SKM-1 (cell line): Measurements from ENCODE around the gene GNPTG.
"Not testable (repeated sequence)": the region's sequence is repeated elsewhere in the genome, so short reads cannot be mapped to it uniquely, and the experiment has no call there.

Experiments used
- DNase-seq: peaks from one replicate; lab custom pipeline; 2025; ENCODE audit not compliant: unreplicated experiment; lab: John Stamatoyannopoulos, UW

The GNPTG gene

DNA sequence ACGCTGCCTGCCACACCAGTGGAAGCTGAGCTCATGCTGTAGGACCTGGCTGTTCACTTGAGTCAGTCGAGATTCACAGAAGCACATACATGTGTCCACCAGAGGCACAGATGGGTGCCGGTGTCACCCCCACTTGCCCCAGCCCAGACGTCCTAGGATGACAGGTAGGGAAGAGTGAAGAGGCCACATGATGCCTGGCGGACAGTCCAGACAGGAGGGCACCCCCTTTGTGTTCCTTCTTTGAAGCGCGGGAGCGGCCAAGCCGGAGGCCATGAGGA lies 33.5 kb upstream of the GNPTG start:
- no peak for DNase-seq

DNA sequence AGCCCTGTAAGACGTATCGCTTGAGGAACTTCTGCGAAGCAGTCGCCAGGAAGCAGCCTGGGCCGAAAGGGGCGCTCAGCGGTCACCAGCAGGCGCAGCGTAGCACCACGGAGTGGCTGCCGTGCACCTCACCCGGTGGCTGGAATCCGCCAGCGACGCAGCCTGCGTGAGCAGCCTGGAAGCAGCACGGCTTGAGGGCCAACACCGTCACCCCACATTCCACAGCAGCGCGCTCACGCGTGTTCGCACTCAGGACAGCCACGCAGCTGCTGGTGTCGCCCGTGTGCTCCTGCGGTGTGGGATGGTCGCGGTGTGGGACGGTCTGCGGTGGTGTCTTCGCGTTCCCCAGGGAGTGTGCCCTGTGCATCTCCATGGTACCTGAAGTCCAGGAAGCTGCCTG lies 32.7 kb upstream of the GNPTG start:
- DNase-seq: no peak

DNA sequence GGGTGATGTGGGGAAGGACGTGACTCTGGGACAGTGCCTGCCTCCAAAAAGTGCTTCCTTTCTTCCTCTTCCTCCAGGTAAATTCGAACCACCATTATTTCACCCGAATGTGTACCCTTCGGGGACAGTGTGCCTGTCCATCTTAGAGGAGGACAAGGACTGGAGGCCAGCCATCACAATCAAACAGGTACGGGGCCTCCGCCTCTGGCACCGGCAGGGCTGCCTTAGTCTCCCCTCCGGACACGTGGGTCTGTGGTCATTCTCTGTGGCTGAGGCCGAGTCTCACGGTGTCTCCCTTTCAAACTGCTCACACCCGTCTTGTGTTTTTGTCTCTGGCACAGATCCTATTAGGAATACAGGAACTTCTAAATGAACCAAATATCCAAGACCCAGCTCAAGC lies 31.6 kb upstream of the GNPTG start:
- DNase-seq: no peak

DNA sequence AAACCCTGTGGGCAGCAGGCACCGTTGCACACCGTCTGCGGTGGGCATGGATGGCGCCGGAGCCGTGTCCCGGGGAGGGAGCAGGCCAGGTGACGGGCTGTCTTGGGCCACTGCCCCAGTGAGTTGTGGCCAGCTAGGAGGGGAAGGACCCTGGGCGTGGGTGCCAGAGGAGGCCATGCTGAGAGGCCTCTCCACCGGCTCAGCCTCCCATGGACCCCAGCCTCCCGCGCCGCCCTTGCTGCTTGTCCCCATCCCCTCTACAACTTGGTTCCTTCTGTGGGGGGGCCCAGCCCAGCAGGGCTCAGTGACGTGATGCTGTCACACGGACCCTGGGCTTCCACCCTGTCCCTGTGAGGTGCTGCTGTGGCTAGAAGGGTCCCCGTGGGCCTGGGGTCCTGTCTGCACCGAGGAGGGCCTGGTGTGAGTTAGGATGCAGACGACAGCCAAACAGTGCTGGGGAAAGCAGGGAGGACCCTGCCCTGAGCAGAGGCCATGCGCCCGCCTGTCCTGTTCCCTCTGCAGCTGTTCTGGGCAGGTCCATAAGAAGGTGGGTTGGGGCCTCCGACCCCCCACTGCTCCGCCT lies 31.0 kb upstream of the GNPTG start:
- DNase-seq: no peak

DNA sequence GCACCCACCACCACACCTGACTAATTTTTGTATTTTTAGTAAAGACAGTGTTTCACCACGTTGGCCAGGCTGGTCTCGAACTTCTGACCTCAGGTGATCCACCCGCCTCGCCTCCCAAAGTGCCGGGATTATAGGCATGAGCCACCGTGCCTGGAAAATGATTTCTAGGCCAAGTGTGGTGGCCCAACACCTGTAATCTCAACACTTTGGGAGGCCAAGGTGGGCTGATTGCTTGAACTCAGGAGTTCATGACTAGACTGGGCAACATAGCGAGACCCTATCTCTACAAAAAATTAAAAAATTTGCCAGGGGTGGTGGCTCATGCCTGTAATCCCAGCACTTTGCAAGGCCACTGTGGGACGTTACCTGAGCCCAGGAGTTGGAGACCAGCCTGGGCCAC lies 29.3 kb upstream of the GNPTG start:
- no peak for DNase-seq

DNA sequence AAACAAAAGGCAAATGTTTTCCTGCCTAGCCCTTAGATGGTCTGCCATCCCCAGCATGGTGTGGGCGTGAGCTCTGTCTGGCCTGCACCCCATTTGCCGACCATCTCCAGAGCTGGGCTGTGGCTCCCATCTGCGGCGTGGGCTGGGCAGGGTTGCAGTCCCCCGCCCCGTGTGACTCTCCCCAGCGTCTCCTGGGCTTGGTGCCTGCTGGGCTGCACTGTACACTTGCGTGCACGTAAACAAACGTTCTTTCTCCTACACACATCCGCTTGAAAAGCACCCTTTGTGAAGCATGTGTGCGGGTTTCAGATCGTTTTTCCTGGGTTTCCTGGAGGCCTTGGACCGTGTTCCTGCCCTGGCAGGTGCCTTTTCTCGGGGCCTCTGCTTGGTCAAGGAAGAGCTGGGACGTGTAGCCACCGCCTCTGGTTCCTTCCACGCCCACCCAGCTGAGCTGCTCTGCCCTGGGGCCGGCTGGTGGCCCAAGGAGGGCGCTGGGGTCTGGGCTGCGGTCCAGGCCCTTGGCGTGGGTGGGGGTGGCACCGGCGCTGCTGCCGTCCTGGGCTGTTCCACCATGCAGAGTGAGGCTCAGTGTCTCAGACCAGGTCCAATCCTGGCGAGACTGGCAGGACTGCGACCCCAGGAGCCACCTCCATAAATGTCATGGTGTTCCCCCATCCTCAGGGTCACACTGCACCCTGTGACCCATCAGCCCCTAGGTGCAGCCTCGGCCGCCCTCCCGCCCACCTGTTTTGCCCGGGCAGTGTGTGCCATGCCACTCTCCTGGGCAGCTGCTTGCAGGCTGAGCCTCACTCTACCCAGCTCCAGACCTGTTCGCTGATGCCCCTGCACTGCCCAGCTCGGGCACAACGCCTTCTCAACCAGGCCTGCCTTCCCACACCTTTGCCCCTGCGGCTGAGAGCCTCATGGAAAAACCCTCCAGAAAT lies 28.2 kb upstream of the GNPTG start:
- DNase-seq: no peak

DNA sequence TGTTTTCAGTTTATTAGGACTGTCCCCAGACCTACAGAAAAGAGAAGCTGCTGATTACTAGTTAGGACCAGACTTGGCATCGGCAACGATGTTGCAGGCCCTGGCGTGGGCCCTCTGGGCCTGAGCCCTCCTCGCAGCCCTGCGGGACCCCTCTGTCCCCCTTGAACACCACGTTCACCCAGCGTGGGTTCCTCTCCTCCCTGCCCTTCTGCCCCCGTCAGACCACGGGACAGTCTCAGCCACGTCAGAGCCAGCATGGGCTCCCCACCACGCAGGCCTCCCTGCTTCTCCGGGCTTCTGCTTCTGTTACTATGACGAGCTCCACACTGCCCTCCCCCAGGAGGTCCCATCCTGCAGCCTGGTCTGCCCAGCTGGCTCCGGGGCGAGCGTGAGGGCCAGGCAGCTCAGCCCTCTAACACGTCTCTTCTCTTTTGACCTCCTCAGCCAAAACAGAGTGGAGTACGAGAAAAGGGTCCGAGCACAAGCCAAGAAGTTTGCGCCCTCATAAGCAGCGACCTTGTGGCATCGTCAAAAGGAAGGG lies 27.4 kb upstream of the GNPTG start:
- DNase-seq: no peak

DNA sequence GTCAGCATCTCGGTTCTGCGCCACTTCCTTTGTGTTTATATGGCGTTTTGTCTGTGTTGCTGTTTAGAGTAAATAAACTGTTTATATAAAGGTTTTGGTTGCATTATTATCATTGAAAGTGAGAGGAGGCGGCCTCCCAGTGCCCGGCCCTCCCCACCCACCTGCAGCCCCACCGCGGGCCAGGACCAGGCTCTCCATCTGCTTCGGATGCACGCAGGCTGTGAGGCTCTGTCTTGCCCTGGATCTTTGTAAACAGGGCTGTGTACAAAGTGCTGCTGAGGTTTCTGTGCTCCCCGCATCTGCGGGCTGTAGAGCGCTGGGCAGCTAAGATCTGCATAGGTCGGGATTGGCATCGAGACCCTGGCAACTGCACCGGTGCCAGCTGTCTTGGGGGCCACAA lies 26.5 kb upstream of the GNPTG start:
- no peak for DNase-seq

DNA sequence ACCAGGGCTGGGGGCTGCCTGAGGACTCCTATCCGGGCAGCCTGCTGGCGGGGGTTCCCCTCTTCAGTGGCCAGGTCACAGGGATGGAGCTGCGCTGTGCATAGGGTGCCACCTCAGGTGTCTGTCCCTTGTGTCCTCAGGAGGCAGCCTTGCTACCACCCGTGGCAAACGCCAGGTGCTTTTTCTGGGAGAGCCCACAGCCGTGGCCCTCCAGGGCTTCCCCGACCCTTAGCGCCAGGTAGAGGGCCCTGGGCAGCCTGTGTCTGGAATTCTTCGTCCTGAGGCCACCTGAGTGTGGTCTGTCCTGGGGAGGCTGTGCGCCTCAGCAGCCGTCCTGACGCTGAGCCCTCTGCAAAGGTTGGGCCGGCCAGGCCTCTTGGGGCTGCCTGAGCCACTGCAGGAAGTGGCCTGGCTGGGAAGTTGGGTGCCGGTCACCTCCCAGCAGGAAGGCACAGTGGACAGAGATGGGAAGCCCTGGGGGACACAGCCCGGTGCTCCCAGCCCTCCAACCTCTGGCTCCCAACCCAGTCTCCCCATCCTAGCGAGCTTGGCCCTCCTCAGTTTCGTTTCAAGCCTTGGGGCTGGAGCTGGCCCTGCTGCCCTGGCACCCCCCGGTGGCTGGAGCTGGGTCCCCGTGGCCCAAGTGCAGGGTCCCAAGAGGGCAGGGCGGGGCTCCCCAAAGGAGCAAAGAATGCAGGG lies 25.9 kb upstream of the GNPTG start:
- DNase-seq: no peak

DNA sequence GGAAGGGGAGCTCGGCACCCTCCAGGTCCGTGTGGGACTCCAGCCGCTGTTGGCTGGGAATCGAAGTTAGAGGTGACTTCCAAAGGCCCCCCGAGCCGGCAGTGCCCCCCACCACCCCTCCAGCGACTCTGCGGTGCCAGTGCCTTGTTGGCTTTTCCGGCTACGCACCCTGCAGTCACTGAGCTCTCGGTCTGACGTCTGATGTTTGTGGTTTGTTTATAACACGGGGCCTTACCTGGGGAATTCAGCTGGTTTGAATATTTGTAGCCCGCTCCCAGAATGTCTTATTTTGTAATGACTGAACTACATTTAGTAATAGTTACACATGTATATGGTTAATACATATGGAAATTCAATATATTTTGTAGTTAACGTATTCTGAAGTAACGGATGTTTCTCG lies 25.3 kb upstream of the GNPTG start:
- no peak for DNase-seq

DNA sequence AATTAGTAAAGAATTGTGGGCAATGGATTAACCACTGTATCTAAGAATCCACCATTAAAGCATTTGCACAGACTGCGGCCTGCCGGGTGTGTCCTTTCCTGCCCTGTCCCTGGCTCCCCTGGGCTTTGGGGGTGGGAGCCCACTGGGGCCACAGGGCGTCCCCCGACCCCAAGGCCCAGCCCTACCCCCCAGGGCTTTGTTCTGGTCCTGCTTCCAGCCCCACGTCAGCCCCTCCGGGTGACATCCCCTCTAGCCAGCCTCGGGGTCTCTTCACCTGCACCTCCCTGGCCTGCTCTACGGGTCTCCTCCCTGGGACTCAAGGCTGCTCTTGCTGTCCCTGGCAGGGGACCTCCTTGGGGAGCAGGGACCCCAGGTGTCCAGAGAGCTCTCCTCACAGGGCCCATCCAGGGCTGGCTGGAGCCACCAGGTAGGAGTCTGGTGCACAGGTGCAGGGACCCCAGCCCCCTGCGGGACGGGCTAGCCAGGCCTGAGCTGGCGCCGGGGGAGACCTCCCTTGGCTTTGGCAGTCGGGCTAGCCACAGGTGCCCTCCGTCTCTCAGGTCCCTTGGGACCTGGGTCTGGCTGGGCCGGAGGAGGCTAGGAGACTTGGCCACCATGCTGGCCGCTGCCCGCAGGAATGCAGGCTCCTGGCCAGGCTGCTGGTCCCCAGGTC lies 24.6 kb upstream of the GNPTG start:
- DNase-seq: no peak

DNA sequence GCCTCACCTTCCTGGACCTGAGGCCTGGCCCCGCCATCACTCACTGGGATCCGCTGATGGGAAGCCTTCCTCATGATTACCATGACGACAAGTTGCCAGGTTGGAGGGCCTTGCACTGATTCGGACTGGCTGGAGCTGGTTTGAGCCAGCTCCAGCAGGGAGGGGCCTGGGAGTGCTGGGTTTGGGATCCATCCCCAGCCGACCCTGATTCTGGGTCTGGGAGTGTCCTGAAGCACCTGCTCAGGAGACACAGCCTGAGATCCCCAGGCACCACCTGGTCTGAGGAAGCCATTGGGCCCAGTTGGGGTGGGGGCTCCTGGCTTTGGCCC lies 24.1 kb upstream of the GNPTG start:
- DNase-seq: no peak

DNA sequence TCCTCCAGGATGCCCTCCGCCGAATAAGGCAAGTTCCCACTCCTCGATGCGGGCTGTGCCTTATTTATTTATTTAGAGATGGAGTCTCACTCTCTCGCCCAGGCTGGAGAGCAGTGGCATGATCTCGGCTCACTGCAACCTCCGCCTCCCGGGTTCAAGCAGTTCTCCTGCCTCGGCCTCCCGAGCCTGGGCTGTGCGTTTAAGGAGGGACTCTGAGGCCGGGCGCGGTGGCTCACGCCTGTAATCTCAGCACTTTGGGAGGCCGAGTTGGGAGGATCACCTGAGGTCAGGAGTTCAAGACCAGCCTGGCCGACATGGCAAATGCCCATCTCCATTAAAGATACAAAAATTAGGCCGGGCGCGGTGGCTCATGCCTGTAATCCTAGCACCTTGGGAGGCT lies 23.6 kb upstream of the GNPTG start:
- not testable (repeated sequence) for DNase-seq

DNA sequence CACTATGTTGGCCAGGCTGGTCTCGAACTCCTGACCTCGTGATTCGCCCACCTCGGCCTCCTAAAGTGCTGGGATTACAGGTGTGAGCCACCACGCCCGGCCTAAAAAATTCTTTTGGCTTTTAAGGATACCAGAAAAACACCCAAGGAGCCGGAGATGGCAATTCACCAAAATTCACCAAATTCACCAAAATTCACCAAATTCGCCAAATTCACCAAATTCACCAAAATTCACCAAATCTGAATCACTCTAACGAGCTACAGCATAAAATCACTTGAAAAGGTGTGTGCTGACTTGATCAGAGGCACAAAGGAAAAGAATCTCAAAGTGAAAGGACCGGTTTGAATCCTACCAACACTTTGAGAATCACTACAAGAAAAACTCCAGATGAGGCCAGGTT lies 22.8 kb upstream of the GNPTG start:
- not testable (repeated sequence) for DNase-seq

DNA sequence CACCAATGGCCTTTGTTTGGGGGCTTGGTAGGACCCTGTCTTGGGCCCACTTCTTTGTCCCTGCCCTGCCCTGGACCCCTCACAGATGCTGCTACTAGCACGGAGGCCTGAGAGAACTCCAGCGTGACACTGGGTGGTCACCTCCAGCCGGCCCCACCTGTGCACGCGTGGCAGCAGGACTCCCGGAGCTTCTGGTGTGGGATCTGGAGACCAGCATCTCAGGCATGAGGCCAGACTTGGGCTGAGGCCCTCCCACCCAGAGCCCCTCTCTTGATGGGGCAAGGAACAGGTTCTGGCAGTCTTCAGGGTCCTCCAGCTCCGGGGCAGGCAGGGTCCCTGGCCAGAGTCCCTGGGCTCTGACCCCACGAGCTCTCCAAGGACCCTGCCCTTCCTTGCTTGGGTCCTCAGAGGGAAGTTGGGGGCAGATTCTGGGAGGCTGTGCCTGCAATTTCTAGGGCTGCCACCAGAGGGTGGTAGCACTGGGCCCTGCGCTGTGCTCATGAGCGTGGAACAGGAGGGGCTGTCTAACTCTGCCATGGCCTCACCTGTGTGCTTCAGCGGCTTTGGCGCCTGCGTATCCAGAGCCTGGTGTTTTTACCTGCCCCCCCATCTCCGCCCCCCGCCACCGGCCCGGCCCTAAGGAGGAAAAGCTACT lies 21.3 kb upstream of the GNPTG start:
- DNase-seq: no peak

DNA sequence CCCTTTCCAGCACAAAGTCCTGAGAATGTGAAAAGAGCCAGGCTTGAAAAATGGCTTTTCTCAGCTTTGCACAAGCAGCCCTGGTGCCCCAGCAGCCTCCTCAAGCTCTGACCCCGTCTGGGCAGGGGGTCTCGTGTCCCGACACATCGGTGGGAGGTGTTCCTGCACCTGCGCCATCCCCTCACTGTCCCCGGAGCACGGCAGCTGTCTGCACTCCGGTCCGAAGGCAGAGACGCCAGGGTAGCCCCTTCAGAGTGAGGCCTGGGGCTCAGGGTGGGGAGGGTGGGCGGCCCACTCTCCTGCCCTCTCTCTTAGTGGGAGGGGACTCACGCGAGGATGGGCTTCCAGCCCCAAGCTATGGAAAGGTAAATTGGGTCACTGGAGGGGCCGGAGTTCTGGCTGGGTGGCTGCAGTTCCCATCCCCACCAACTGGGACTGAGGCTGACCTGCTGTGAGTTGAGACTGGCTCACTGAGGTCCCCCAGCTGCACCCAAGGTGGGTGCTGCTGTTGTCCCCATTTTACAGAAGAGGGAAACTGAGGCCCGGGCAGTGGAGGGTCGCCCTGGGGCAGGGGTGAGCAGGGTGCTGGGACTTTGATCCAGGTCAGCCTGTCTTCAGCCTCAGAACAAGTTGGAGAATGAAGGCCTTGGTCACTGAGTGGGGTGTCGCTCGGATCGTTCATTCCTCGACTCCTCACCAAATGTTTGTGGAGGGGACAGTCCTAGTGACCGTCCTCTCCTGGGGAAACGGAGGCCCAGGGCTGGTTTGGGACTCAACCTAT lies 20.6 kb upstream of the GNPTG start:
- no peak for DNase-seq

DNA sequence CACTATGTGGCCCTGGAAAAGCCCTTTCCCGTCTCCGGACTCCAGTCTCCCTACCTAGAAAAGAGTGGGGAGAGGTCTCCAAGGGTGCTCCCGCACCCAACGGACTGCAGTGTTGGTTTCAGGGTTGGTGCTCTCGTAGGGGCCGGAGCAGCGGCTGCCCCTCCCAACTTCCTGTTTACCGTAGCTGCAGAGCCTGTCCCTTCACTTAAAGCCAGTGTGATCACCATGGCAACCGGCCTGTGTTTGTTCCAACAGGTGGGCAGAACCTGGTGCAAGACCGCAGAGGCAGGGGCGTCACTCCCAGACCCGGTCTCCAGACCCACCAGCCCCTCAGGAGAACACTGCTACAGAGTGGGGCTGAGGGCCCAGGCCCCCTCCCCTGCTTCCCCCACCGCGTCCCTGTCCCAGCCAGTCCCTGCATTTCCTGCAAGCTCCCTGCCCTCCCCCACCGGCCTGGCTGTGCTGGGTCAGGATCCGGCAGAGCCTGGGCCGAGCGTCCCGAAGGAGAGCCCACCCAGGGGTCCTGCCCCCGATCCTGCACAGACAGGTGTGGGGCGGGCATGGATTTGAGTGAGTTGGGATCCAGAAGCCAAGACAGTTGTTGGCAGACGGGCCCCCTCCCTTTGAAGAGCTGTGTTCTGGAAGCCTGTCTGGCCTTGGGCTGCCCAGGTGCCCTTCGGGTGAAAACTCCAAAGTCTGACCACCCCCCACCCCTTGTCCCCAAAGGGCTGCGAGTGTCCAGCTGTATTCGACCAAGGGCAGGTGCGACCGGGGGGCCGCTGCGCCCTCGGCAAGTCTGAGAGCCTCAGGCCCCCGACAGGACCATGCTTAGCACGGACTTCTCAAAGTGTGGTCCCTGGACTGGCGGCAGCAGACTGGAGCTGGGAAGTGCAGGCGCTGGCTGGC lies 19.8 kb upstream of the GNPTG start:
- DNase-seq: no peak

DNA sequence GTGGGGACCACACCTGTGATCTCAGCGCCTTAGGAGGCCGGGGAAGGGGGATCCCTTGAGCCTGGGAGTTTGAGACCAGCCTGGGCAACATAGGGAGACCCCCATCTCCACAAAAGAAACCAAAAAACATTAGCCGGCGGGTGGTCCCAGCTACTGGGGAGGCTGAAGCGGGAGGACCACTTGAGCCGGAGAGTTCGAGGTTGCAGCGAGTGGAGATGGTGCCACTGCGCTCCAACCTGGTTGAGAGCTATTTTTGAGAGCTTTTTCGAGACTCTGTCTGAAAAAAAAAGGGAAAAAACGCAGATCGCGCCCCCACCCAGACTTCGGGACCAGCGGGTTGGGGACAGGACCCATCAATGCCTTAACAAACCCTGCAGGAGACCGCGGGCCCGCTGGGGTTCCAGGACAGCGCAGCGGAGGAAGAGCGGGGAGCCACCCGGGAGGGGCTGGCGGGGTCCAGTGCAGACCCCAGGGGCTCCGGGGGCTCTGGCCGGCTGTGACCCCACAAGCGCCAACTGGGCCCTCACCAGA lies 19.0 kb upstream of the GNPTG start:
- DNase-seq: no peak

DNA sequence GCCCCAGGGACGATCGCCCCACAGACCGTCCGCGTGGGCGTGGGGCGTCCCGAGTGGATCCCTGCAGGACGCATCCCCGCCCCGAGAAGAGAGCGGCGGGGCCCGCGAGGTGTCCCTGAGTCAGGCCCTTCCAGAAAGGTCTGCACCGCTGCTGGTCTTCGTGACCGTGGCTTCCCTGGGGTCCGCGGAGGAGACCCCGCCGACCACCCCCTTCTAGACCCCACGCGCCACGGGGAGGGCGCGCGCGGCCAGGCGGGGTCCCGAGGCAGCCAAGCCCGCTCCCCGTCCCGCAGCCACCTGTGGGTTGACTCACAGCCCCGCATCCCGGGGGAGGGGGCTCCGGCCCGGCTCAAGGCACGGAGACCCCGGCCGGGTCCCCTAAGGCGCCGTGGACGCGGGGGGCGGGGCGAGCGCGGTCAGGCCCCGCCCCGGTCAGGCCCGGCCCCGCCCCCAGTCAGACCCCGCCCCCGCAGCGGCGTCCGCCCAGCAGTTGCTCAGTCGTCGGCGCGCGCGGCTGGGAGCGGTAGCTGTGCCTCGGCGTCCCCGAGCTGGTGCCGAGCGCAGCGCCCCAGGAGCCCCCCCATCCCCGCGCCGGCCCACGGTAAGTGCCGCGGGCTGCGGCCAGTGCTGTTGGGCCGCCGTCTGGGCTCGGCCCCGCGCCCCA lies 18.4 kb upstream of the GNPTG start, which contains the start of gene BAIAP3:
Gene BAIAP3, plus strand, starts transcription at position 497 of the 664 bp plus-strand sequence. CDS start 4,905 bp downstream, outside the sequence.
- DNase-seq: no peak
